Smooth muscle cell (in vitro differentiated cells): ENCODE results near the gene HES3. TPM values are rescaled to one million over a fixed set of nuclear protein-coding genes. Genes with fewer than 3 reads are reported as not detected.
A peak's percentile ranks its signal among the peaks of the same experiment; 100 is the strongest.

ENCODE experiments used
- DNase-seq: peaks from one replicate; lab custom pipeline; 2025; ENCODE audit not compliant: unreplicated experiment; lab: John Stamatoyannopoulos, UW
- H2AFZ ChIP-seq: fragments of 200-600 bp; sonication (generic); 2 replicates; pipeline ENCODE4 v1.6.0; 2016; ENCODE audit warnings: antibody characterized with exemption, low read depth, mild to moderate bottlenecking
- H3F3A ChIP-seq: fragments of 200-600 bp; sonication (generic); 2 replicates; pipeline ENCODE4 v1.6.0; 2017; ENCODE audit warnings: antibody characterized with exemption, low read depth
- H3K27ac ChIP-seq: fragments of 200-600 bp; sonication (generic); 2 replicates; pipeline ENCODE4 v1.5.1; 2016; ENCODE audit warnings: low read depth, mild to moderate bottlenecking
- H3K27me3 ChIP-seq: fragments of 200-600 bp; sonication (generic); 2 replicates; pipeline ENCODE4 v1.6.1; 2016; ENCODE audit warnings: low read depth, mild to moderate bottlenecking
- H3K36me3 ChIP-seq: fragments of 200-600 bp; sonication (generic); 2 replicates; pipeline ENCODE4 v1.5.1; 2016; ENCODE audit warnings: low read depth
- H3K4me1 ChIP-seq: fragments of 200-600 bp; sonication (generic); 2 replicates; pipeline ENCODE4 v1.5.1; 2016; ENCODE audit warnings: low read depth
- H3K4me2 ChIP-seq: fragments of 200-600 bp; sonication (generic); 2 replicates; pipeline ENCODE4 v1.6.0; 2016; ENCODE audit warnings: mild to moderate bottlenecking
- H3K4me3 ChIP-seq: fragments of 200-600 bp; sonication (generic); 2 replicates; pipeline ENCODE4 v1.5.1; 2016; ENCODE audit warnings: mild to moderate bottlenecking
- H3K79me2 ChIP-seq: fragments of 200-600 bp; sonication (generic); 2 replicates; pipeline ENCODE4 v1.6.0; 2016; ENCODE audit warnings: low read depth, mild to moderate bottlenecking
- H3K9ac ChIP-seq: fragments of 200-600 bp; sonication (generic); 2 replicates; pipeline ENCODE4 v1.6.0; 2016; ENCODE audit warnings: low read depth
- H3K9me3 ChIP-seq: fragments of 200-600 bp; sonication (generic); replicated peaks from 2 replicates; pipeline ENCODE4 v1.5.1; 2016; ENCODE audit warnings: low read depth
- H4K20me1 ChIP-seq: fragments of 200-600 bp; sonication (generic); 2 replicates; pipeline ENCODE4 v1.6.0; 2016; ENCODE audit warnings: low read depth
- WGBS: methylation state at CpG from one replicate; pipeline ENCODE4 v1.1.7; 2016; ENCODE audit warnings: low lambda C conversion rate; 5-methylcytosine and 5-hydroxymethylcytosine counted together
- polyA plus RNA-seq: library from polyadenylated mRNA; unstranded; fragments of >200 nt; fragmentation: Nextera tagmentation; extraction: Ambion mirVana; gene quantifications from 2 replicates; pipeline ENCODE4 v1.2.1, GENCODE V29; 2016
- total RNA-seq: library from RNA; depleted of rRNA; stranded (reverse); fragments of >200 nt; gene quantifications from 2 replicates; pipeline ENCODE4 v1.2.3, GENCODE V29; 2014
- TF ChIP-seq, protein P1 (sequence below): fragments of 200-600 bp; sonication (generic); IDR thresholded peaks from 2 replicates; pipeline ENCODE4 v1.5.1; 2017; ENCODE audit warnings: borderline replicate concordance, mild to moderate bottlenecking, antibody characterized with exemption; ENCODE audit not compliant: insufficient read depth, poor library complexity, severe bottlenecking

Gene HES3
- total and polyA plus RNA-seq, 2 experiments from 2014 or later = not detected

DNA sequence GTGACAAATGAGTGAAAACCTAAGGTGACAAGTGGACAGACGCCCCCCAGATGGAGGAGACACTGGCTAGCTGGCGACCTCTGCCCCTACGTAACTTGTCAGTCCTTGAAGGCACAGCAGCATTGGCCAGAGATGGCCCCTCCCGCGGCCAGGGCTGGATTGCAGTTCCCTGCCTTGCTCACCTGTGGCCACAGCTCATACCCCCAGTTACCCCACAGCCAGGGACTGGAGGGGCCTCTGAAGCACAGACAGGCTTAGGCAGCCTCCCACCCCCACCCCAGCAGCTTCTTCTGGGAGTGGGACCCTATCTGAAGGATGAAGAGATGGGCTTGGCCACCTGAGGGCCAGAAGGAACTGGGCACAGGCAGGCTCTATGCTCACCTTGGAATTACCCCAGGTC is 3.7 kb downstream of the HES3 start:
- Histone ChIP-seq H3K27ac (no peak overlapping the region), H3K9me3 (no peaks in the 10 kb centered on the region), H3K79me2 (no peaks in the 10 kb centered on the region), H3K9ac (no peak overlapping the region), H4K20me1 (peaks cover 17% of the 10 kb centered on the region), H3K27me3 (peaks cover 86% of the 10 kb centered on the region), H3K36me3 (no peaks in the 10 kb centered on the region), H3K4me1 (no peaks in the 10 kb centered on the region), H3K4me3 (no peak overlapping the region), H3K4me2 (no peak overlapping the region), H3F3A (peaks cover 3% of the 10 kb centered on the region), H2AFZ (no peak overlapping the region)
- 89% methylated on average over 5 of the region's 5 CpGs for WGBS
- TF ChIP-seq, protein P1, sequence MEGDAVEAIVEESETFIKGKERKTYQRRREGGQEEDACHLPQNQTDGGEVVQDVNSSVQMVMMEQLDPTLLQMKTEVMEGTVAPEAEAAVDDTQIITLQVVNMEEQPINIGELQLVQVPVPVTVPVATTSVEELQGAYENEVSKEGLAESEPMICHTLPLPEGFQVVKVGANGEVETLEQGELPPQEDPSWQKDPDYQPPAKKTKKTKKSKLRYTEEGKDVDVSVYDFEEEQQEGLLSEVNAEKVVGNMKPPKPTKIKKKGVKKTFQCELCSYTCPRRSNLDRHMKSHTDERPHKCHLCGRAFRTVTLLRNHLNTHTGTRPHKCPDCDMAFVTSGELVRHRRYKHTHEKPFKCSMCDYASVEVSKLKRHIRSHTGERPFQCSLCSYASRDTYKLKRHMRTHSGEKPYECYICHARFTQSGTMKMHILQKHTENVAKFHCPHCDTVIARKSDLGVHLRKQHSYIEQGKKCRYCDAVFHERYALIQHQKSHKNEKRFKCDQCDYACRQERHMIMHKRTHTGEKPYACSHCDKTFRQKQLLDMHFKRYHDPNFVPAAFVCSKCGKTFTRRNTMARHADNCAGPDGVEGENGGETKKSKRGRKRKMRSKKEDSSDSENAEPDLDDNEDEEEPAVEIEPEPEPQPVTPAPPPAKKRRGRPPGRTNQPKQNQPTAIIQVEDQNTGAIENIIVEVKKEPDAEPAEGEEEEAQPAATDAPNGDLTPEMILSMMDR = no peak
- no peak for DNase-seq

DNA sequence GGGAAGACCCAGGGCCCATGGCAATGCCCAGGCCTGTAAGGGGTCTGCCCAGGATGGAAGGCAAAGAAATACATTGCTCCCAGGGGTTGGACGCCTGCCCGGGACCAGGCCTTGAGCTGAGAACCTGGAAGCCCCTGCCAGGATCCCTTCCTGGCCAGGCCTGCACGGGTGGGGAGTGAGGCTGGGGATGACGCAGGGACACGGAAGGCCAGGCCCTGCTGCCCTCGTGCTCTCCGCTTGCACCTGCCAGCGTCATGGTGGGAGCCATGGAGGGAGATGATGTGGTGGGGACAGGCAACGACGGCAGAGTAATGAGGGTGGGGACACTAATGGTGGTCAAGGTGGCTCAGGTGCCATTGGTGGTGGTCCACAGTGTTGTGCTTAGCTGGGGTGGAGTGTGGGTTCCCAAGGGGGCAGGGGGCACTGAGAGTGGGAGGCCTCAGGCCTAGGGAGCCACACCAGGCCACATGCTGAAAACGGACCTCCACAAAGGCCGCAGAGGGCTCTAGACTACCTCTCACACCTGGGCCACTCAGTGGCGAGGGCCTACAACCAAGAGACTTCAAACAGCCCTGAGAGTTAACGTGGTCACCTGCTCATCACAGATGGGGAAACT is 4.3 kb downstream of the HES3 start:
- DNase-seq = no peak
- WGBS = 83% methylated on average over 14 of the region's 14 CpGs
- Histone ChIP-seq H3F3A (peaks cover 3% of the 10 kb centered on the region), H3K4me3 (no peak overlapping the region), H3K9me3 (no peaks in the 10 kb centered on the region), H3K79me2 (no peaks in the 10 kb centered on the region), H3K4me2 (no peak overlapping the region), H2AFZ (no peak overlapping the region), H3K27me3 (peaks cover 80% of the 10 kb centered on the region), H4K20me1 (peaks cover 17% of the 10 kb centered on the region), H3K9ac (no peak overlapping the region), H3K27ac (no peak overlapping the region), H3K4me1 (no peaks in the 10 kb centered on the region), H3K36me3 (no peaks in the 10 kb centered on the region)
- TF ChIP-seq, protein P1 = no peak

DNA sequence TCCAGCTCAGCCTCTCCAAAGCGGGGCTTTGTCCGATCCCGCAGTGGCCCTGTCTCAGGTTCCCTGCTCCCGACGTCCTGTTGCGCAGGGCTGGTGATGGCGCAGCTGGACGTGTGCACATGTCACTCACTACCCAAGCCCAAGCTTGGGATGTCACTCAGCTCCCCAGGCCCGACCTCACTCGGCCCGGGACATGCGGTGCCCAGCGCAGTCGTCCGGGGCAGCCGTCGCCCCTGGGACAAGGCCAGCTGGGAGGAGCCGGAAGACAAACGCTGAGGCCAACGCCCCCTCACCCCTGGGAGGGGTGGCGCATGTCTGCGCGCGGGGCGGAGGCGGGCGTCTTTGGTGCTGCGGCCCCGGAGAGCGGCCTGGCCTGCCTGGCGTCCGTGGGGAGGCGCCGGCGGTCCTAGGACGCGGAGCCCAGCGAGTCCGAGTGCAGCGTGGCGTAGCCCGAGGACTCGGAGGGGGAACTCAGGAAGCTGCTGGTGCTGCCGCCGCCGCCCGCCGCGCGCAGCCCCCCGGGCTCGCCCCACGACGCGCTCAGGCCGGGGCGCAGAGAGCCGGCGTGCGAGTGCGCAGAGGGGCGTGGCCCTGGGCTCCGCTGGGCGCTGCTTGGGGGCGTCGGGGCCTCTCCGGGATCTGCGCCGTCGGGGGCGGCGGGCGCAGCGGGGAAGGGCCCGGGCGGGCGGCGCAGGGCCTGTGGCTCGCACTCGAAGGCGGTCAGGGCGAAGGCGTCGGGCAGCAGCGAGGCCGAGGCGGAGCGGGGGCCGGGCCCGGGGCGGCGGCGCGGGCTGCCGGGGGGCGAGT is 5.2 kb downstream of the HES3 start:
- H3K4me3 ChIP-seq = peak overlapping the region; percentile 26
- H2AFZ ChIP-seq = no peak overlapping the region
- no peaks in the 10 kb centered on the region for H3K9me3 ChIP-seq
- H3K27ac ChIP-seq = no peak overlapping the region
- no peak for DNase-seq
- TF ChIP-seq, protein P1 = no peak
- peaks cover 17% of the 10 kb centered on the region for H4K20me1 ChIP-seq
- H3K9ac ChIP-seq = no peak overlapping the region
- no peaks in the 10 kb centered on the region for H3K4me1 ChIP-seq
- WGBS = 13% methylated on average over 59 of the region's 96 CpGs
- no peaks in the 10 kb centered on the region for H3K36me3 ChIP-seq
- peak overlapping the region; percentile 76 for H3K4me2 ChIP-seq
- H3K79me2 ChIP-seq = no peaks in the 10 kb centered on the region
- peaks cover 3% of the 10 kb centered on the region for H3F3A ChIP-seq
- H3K27me3 ChIP-seq = peaks cover 71% of the 10 kb centered on the region
